Natural killer cell (primary cell): ENCODE measurements around the gene MLLT10. TPM values are rescaled to one million over a fixed set of nuclear protein-coding genes. Genes with fewer than 3 reads are reported as not detected.

Experiments used
- ATAC-seq, 3 donors: fragments of 150-1000 bp in 2 of 3; fragments of 200-7000 bp in 1 of 3; cut with Tn5 transposase; 1 replicate in 1 of 3; 2 replicates in 2 of 3; pipeline ENCODE4 v1.10.0; 2021; ENCODE audit warnings: mild to moderate bottlenecking in 2 of 3, moderate library complexity in 2 of 3
- DNase-seq, 2 donors: peaks; one replicate each; pipeline versions ENCODE4 v3.0.0 to v3.0.0-alpha.2; 2013 to 2021; ENCODE audit warnings: mixed read lengths in 1 of 2
- H3K27ac ChIP-seq: one replicate; pipeline ENCODE4 v1.5.1; 2013; ENCODE audit warnings: mild to moderate bottlenecking, low read length
- H3K27me3 ChIP-seq: one replicate; pipeline ENCODE4 v1.6.1; 2013; ENCODE audit warnings: low read length; ENCODE audit not compliant: control insufficient read depth, insufficient read depth
- H3K36me3 ChIP-seq: one replicate; pipeline ENCODE4 v1.6.1; 2013; ENCODE audit warnings: low read length; ENCODE audit not compliant: control insufficient read depth, insufficient read depth
- H3K4me1 ChIP-seq: one replicate; pipeline ENCODE4 v1.6.1; 2013; ENCODE audit warnings: low read length; ENCODE audit not compliant: control insufficient read depth, insufficient read depth
- H3K4me3 ChIP-seq: one replicate; pipeline ENCODE4 v1.5.1; 2013; ENCODE audit warnings: low read length
- H3K9me3 ChIP-seq: one replicate; pipeline ENCODE4 v1.6.1; 2013; ENCODE audit warnings: low read length; ENCODE audit not compliant: control insufficient read depth, insufficient read depth
- H3K27ac Mint-ChIP-seq, 2 donors: one replicate each; pipeline ENCODE4 v1.8.0; 2022; ENCODE audit warnings: mild to moderate bottlenecking in 2 of 2, mixed read lengths in 2 of 2, moderate library complexity in 1 of 2
- H3K27me3 Mint-ChIP-seq, 2 donors: one replicate each; pipeline ENCODE4 v1.8.0; 2022; ENCODE audit warnings: low read depth in 2 of 2, mixed read lengths in 2 of 2
- H3K36me3 Mint-ChIP-seq: one replicate; pipeline ENCODE4 v1.8.0; 2022; ENCODE audit warnings: mixed read lengths
- H3K4me1 Mint-ChIP-seq, 2 donors: one replicate each; pipeline ENCODE4 v1.8.0; 2022; ENCODE audit warnings: mixed read lengths in 2 of 2
- H3K4me3 Mint-ChIP-seq: one replicate; pipeline ENCODE4 v1.8.0; 2022; ENCODE audit warnings: mild to moderate bottlenecking, moderate library complexity, mixed read lengths
- H3K9me3 Mint-ChIP-seq, 2 donors: one replicate each; pipeline ENCODE4 v1.8.0; 2022; ENCODE audit warnings: mixed read lengths in 2 of 2
- CTCF ChIP-seq: fragments of 200-600 bp; IDR thresholded peaks from one replicate; pipeline ENCODE4 v1.8.0; 2022; ENCODE audit warnings: antibody characterized with exemption
- WGBS: methylation state at CpG from one replicate; pipeline ENCODE4 v1.1.7; 2013; ENCODE audit warnings: missing lambda C conversion rate; ENCODE audit not compliant: insufficient coverage; 5-methylcytosine and 5-hydroxymethylcytosine counted together
- intact Hi-C: fragments of 100-400 bp; cut with micrococcal nuclease; formaldehyde crosslinking; loops from one replicate; pipeline ENCODE4 v1.14.2; 2022
- total RNA-seq, 4 donors: library from RNA; stranded (reverse); fragments of 120-200 nt in 1 of 4; gene quantifications; one replicate each; pipeline versions ENCODE4 v1.2.3 to v1.2.4, GENCODE V29; 2013 to 2022

MLLT10 gene
- total RNA-seq, 3 donors from 2014 or later (not counting 1 experiment from before 2014, with no cell fraction given) = 40.4 to 65.2 (median 60.0) TPM

- no peaks in the 10 kb centered on the region for H3K4me1 ChIP-seq
- H3K27me3 ChIP-seq = no peaks in the 10 kb centered on the region
- TF ChIP-seq CTCF = no peak
- no peak overlapping the region for H3K27ac ChIP-seq
- no peaks in the 10 kb centered on the region for H3K9me3 Mint-ChIP-seq
- no peaks in the 10 kb centered on the region for H3K9me3 ChIP-seq
- no peaks in the 10 kb centered on the region for H3K27me3 Mint-ChIP-seq
- peaks cover 0 to 5% of the 10 kb centered on the region in 2 donors for H3K4me1 Mint-ChIP-seq
- H3K36me3 Mint-ChIP-seq = no peaks in the 10 kb centered on the region
- peaks cover 10% of the 10 kb centered on the region for H3K36me3 ChIP-seq
- H3K27ac Mint-ChIP-seq = no peak overlapping the region
- WGBS = 100% methylated on average over 2 of the region's 3 CpGs
- no peak overlapping the region for H3K4me3 Mint-ChIP-seq
- intact Hi-C loops = no loop called here
- DNase-seq = no peak
- no peak overlapping the region for H3K4me3 ChIP-seq
- no peak for ATAC-seq
Observed at GRCh38 chr10:21677551-21677950, 143.5 kb downstream of the MLLT10 start.

- Mint-ChIP-seq H3K27ac (no peak overlapping the region), H3K4me1 (peaks cover 0 to 5% of the 10 kb centered on the region in 2 donors), H3K9me3 (no peaks in the 10 kb centered on the region), H3K27me3 (no peaks in the 10 kb centered on the region), H3K36me3 (peaks cover 6% of the 10 kb centered on the region), H3K4me3 (no peak overlapping the region)
- Histone ChIP-seq H3K9me3 (no peaks in the 10 kb centered on the region), H3K4me3 (no peak overlapping the region), H3K27me3 (no peaks in the 10 kb centered on the region), H3K36me3 (peaks cover 6% of the 10 kb centered on the region), H3K4me1 (no peaks in the 10 kb centered on the region), H3K27ac (no peak overlapping the region)
- no peak for ATAC-seq
- TF ChIP-seq CTCF = no peak
- DNase-seq = no peak
- intact Hi-C loops = no loop called here
- WGBS = 93% methylated on average over 3 of the region's 3 CpGs
Observed at GRCh38 chr10:21681156-21681555, 147.1 kb downstream of the MLLT10 start.

GRCh38 chr10:21687266-21688008, 153.4 kb downstream of the MLLT10 start:
- intact Hi-C loops = no loop called here
- Mint-ChIP-seq H3K27me3 (no peaks in the 10 kb centered on the region), H3K4me1 (no peaks in the 10 kb centered on the region), H3K36me3 (peaks cover 6% of the 10 kb centered on the region), H3K9me3 (no peaks in the 10 kb centered on the region), H3K4me3 (no peak overlapping the region), H3K27ac (no peak overlapping the region)
- no peak overlapping the region for H3K4me3 ChIP-seq
- ATAC-seq = no peak
- TF ChIP-seq CTCF = no peak
- 97% methylated on average over 3 of the region's 3 CpGs for WGBS
- no peaks in the 10 kb centered on the region for H3K9me3 ChIP-seq
- peaks cover 13% of the 10 kb centered on the region for H3K36me3 ChIP-seq
- no peaks in the 10 kb centered on the region for H3K4me1 ChIP-seq
- no peak overlapping the region for H3K27ac ChIP-seq
- DNase-seq = no peak
- no peaks in the 10 kb centered on the region for H3K27me3 ChIP-seq

GRCh38 chr10:21688009-21688332, 153.9 kb downstream of the MLLT10 start:
- Histone ChIP-seq H3K4me3 (no peak overlapping the region), H3K36me3 (peaks cover 12% of the 10 kb centered on the region), H3K4me1 (no peaks in the 10 kb centered on the region), H3K27ac (no peak overlapping the region), H3K9me3 (no peaks in the 10 kb centered on the region), H3K27me3 (no peaks in the 10 kb centered on the region)
- Mint-ChIP-seq H3K4me3 (no peak overlapping the region), H3K27me3 (no peaks in the 10 kb centered on the region), H3K27ac (no peak overlapping the region), H3K36me3 (peaks cover 7% of the 10 kb centered on the region), H3K4me1 (no peaks in the 10 kb centered on the region), H3K9me3 (no peaks in the 10 kb centered on the region)
- intact Hi-C loops = no loop called here
- DNase-seq (no peak), ATAC-seq (no peak)
- no peak for TF ChIP-seq CTCF
